ENCODE results near the gene ANKS3.

DNA sequence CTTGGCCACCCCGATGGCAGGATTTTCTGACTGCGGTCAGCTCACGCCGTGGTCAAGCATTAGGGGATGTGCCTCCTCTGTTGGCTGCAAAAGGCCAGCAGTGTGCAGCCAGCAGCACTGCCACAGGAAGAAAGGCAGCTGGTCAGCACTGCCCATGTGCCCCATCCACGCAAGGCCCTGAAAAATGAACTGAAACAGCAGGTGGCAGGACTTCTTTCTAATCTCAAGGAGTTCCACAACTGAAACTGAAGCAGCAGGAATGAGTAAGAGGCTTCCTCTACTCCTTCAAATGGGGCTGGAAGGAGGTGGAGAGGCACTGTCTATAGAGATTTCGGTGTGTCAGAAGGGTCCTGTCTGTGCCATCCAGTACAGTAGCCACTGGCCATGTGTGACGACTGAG lies 29.7 kb upstream of the ANKS3 start:
- no peak for TF ChIP-seq POLR2A (IDR thresholded peaks at IDR 0.05)
- TF ChIP-seq, protein P1, sequence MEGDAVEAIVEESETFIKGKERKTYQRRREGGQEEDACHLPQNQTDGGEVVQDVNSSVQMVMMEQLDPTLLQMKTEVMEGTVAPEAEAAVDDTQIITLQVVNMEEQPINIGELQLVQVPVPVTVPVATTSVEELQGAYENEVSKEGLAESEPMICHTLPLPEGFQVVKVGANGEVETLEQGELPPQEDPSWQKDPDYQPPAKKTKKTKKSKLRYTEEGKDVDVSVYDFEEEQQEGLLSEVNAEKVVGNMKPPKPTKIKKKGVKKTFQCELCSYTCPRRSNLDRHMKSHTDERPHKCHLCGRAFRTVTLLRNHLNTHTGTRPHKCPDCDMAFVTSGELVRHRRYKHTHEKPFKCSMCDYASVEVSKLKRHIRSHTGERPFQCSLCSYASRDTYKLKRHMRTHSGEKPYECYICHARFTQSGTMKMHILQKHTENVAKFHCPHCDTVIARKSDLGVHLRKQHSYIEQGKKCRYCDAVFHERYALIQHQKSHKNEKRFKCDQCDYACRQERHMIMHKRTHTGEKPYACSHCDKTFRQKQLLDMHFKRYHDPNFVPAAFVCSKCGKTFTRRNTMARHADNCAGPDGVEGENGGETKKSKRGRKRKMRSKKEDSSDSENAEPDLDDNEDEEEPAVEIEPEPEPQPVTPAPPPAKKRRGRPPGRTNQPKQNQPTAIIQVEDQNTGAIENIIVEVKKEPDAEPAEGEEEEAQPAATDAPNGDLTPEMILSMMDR (IDR thresholded peaks at IDR 0.05): no peak
